OCI-LY3 (cell line): ENCODE data around the gene GALNT2.

Experiments
- H2AFZ ChIP-seq: fragments of 200-600, 300-600 bp; shearing (Covaris generic); 2 replicates; pipeline ENCODE4 v1.6.0; 2014; ENCODE audit warnings: antibody characterized with exemption, low read depth, low read length
- H3K27ac ChIP-seq: fragments of 200-600, 300-600 bp; sonication (generic); 2 replicates; pipeline ENCODE4 v1.5.1; 2014; ENCODE audit warnings: mild to moderate bottlenecking, low read length, moderate library complexity, mixed read lengths
- H3K27me3 ChIP-seq: fragments of 200-600, 300-600 bp; sonication (generic); 2 replicates; pipeline ENCODE4 v1.6.1; 2014; ENCODE audit warnings: low read depth, low read length, mixed read lengths
- H3K36me3 ChIP-seq: fragments of 200-600, 300-600 bp; sonication (generic); replicated peaks from 2 replicates; pipeline ENCODE3; 2014; ENCODE audit warnings: low read depth, low read length, mixed read lengths
- H3K4me1 ChIP-seq: fragments of 300-600, 200-600 bp; sonication (generic); 2 replicates; pipeline ENCODE4 v1.6.1; 2014; ENCODE audit warnings: low read length, mixed read lengths
- H3K4me2 ChIP-seq: fragments of 200-600, 300-600 bp; sonication (generic); 2 replicates; pipeline ENCODE4 v1.6.1; 2014; ENCODE audit warnings: low read length, mixed read lengths
- H3K4me3 ChIP-seq: fragments of 300-600, 200-600 bp; sonication (generic); 2 replicates; pipeline ENCODE4 v1.5.1; 2014; ENCODE audit warnings: antibody characterized with exemption, mild to moderate bottlenecking, low read length, moderate library complexity
- H3K79me2 ChIP-seq: fragments of 300-600, 200-600 bp; shearing (Covaris generic); 2 replicates; pipeline ENCODE4 v1.6.1; 2014; ENCODE audit warnings: mild to moderate bottlenecking, low read length, mixed read lengths
- H3K9ac ChIP-seq: fragments of 300-600, 200-600 bp; shearing (Covaris generic); 2 replicates; pipeline ENCODE4 v1.6.0; 2014; ENCODE audit warnings: mild to moderate bottlenecking, low read length, moderate library complexity
- H3K9me3 ChIP-seq: fragments of 200-600, 300-600 bp; shearing (Covaris generic); 2 replicates; pipeline ENCODE4 v1.6.1; 2014; ENCODE audit warnings: low read length, mixed read lengths; ENCODE audit not compliant: insufficient read depth
- H4K20me1 ChIP-seq: fragments of 200-600, 300-600 bp; sonication (generic); 2 replicates; pipeline ENCODE4 v1.6.1; 2016; ENCODE audit warnings: low read length, mixed read lengths; ENCODE audit not compliant: insufficient read depth
- EZH2phosphoT487 ChIP-seq: fragments of 200-600 bp; shearing (Covaris generic); IDR thresholded peaks from 2 replicates; pipeline ENCODE4 v1.6.1; 2018; ENCODE audit warnings: antibody characterized with exemption, mixed run types, low read depth
- TF ChIP-seq, protein P1 (sequence below): fragments of 200-600, 300-600 bp; sonication (generic); IDR thresholded peaks from 2 replicates; pipeline ENCODE4 v1.5.1; 2014; ENCODE audit warnings: antibody characterized with exemption, low read length, low read depth

GALNT2 gene

DNA sequence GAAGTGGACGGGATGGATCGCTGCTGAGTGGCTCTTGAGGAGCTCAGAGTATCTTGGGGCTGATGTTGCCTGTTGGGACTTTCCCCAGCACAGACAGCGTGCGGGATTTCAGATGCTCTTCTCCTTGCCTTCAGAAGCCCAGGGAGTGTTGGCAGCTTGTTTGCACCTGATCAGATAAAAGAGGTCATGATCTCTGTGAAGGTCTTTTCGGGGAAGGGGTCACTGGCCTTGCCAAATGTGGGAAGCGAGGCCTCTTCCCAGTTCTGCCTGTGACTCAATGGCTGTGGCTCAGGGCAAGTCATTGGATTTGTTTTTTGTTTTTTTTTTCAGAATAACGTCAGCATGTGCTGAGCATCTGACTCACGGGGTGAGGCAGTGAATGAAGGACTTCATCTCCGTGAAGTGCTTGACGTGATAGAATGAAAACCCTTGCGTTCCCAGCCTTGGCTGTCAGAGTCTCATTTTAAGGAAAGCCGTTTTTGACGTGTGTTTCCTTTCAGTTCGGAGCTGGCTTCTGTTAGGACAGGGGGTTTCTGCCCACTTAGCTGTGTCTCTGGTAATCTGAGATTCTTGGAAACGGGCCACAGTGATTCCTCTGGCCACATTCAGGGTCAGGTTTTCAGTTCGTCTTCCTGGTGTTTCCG is 46.7 kb downstream of the GALNT2 start:
- Histone ChIP-seq H3K36me3 (peaks cover 10% of the 10 kb centered on the region), H3K27me3 (no peaks in the 10 kb centered on the region), H3K9me3 (no peaks in the 10 kb centered on the region), H3K4me3 (peak overlapping the region; percentile 22; the same call in 1 of the 2 replicates), H4K20me1 (peaks cover 42% of the 10 kb centered on the region), H3K4me1 (peaks cover 54% of the 10 kb centered on the region), H3K79me2 (peaks cover 56% of the 10 kb centered on the region), H3K4me2 (peak overlapping the region; percentile 62), H3K9ac (no peak overlapping the region), H2AFZ (no peak overlapping the region), H3K27ac (no peak overlapping the region)
- TF ChIP-seq, protein P1, sequence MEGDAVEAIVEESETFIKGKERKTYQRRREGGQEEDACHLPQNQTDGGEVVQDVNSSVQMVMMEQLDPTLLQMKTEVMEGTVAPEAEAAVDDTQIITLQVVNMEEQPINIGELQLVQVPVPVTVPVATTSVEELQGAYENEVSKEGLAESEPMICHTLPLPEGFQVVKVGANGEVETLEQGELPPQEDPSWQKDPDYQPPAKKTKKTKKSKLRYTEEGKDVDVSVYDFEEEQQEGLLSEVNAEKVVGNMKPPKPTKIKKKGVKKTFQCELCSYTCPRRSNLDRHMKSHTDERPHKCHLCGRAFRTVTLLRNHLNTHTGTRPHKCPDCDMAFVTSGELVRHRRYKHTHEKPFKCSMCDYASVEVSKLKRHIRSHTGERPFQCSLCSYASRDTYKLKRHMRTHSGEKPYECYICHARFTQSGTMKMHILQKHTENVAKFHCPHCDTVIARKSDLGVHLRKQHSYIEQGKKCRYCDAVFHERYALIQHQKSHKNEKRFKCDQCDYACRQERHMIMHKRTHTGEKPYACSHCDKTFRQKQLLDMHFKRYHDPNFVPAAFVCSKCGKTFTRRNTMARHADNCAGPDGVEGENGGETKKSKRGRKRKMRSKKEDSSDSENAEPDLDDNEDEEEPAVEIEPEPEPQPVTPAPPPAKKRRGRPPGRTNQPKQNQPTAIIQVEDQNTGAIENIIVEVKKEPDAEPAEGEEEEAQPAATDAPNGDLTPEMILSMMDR: no peak
- no peak for TF ChIP-seq EZH2phosphoT487

DNA sequence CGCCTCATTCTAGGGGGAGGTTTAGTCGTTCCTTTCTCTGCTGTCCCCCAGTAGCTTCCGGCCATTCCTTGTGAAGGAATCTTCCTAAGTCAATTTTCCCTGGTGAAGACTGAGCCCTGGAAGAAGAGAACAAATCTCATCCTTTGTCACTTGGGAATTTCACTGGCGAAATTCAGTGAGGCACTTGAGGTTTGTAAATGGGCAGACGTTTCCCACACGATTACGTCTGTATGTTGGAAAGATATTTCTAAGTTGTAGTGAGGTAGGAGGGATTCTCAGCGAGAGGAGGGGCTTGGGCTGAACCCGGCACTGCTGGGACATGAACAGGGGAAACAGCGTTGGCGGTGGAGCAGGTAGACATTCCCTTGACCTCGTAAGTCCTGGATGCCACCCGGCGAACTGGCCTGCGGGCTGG is 47.2 kb downstream of the GALNT2 start:
- no peaks in the 10 kb centered on the region for H3K9me3 ChIP-seq
- H3K4me1 ChIP-seq: peaks cover 48% of the 10 kb centered on the region
- peaks cover 42% of the 10 kb centered on the region for H4K20me1 ChIP-seq
- no peak overlapping the region for H3K4me3 ChIP-seq
- TF ChIP-seq, protein P1: no peak
- TF ChIP-seq EZH2phosphoT487: no peak
- H3K4me2 ChIP-seq: no peak overlapping the region
- no peaks in the 10 kb centered on the region for H3K27me3 ChIP-seq
- peaks cover 54% of the 10 kb centered on the region for H3K79me2 ChIP-seq
- H3K36me3 ChIP-seq: peaks cover 10% of the 10 kb centered on the region
- no peak overlapping the region for H2AFZ ChIP-seq
- H3K27ac ChIP-seq: no peak overlapping the region
- no peak overlapping the region for H3K9ac ChIP-seq

DNA sequence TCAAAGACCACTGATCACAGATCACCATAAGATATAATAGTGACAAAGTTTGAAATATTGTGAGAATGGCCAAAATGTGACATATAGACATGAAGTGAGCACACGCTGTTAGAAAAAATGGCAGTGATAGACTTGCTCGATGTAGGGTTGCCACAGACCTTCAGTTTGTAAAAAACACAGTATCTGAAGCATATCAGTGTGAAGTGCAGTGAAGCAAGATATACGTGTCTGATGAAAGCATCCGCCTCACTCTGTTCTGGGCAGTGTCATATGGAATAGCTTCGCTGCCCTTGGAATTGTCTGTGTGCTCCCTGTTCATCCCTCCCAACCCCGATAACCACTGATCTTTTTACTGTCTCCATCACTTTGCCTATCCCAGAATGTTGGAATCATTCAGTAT is 50.7 kb downstream of the GALNT2 start:
- H3K9ac ChIP-seq: no peak overlapping the region
- H3K9me3 ChIP-seq: no peaks in the 10 kb centered on the region
- H3K4me2 ChIP-seq: no peak overlapping the region
- peaks cover 15% of the 10 kb centered on the region for H3K36me3 ChIP-seq
- H2AFZ ChIP-seq: no peak overlapping the region
- no peak overlapping the region for H3K27ac ChIP-seq
- no peak overlapping the region for H3K4me3 ChIP-seq
- H3K79me2 ChIP-seq: peaks cover 60% of the 10 kb centered on the region
- H4K20me1 ChIP-seq: peaks cover 22% of the 10 kb centered on the region; the same call in 1 of the 2 replicates
- peaks cover 35% of the 10 kb centered on the region for H3K4me1 ChIP-seq
- no peaks in the 10 kb centered on the region for H3K27me3 ChIP-seq
- TF ChIP-seq EZH2phosphoT487: no peak
- TF ChIP-seq, protein P1: no peak

DNA sequence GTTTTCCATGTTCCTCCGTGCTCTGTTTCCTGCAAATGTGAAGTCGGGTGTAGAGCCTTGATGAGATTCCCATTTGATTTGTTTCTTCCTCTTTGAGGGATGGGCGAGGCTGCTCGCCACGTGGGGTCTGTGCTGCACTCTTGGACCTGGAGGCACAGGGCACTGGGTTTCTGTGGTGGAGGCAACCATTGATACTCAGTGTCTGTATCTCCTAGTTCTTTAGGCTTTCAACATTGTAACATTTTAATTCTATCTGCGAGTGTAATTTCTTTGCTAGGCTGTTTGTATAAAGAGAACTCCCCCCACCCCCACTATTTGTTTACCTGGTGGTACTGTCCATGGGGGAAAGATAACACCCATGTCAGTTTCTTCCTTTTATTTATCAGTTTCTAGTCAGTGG is 52.3 kb downstream of the GALNT2 start:
- Histone ChIP-seq H3K27ac (no peak overlapping the region), H3K4me2 (no peak overlapping the region), H2AFZ (no peak overlapping the region), H3K36me3 (peaks cover 7% of the 10 kb centered on the region), H3K9ac (no peak overlapping the region), H3K27me3 (no peaks in the 10 kb centered on the region), H3K4me3 (no peak overlapping the region), H4K20me1 (peaks cover 6% of the 10 kb centered on the region; the same call in 1 of the 2 replicates), H3K9me3 (no peaks in the 10 kb centered on the region; the same call in 1 of the 2 replicates), H3K4me1 (peaks cover 38% of the 10 kb centered on the region), H3K79me2 (peaks cover 56% of the 10 kb centered on the region)
- TF ChIP-seq, protein P1: no peak
- TF ChIP-seq EZH2phosphoT487: no peak
